PC-9 (cell line): ENCODE results near the gene MUC5AC. TPM values are rescaled to one million over a fixed set of nuclear protein-coding genes. Genes with fewer than 3 reads are reported as not detected.

Experiments used
- BruUV-seq: library from RNA; stranded (reverse); fragments of 400-500 nt; replicated peaks from 2 replicates; lab custom pipeline; 2021; lab: Mats Ljungman, UMichigan
- CTCF ChIA-PET: fragments of 300-600 bp; sonication (Branson Sonifier 250); formaldehyde crosslinking; loops from one replicate; lab custom pipeline; 2022; ENCODE audit warnings: antibody characterized with exemption; lab: Charles Lee
- POLR2A ChIA-PET: fragments of 300-600 bp; sonication (Branson Sonifier 250); formaldehyde crosslinking; loops from one replicate; lab custom pipeline; 2022; ENCODE audit warnings: antibody characterized with exemption; ENCODE audit not compliant: unreplicated experiment; lab: Charles Lee
- DNase-seq, 2 experiments: peaks; one replicate each; pipeline versions ENCODE4 v3.0.0 to v3.0.0-alpha.2; 2015 to 2022; ENCODE audit warnings: mixed read lengths in 1 of 2
- H2AFZ ChIP-seq: fragments of 200-600 bp; sonication (generic); 2 replicates; pipeline ENCODE4 v1.8.1; 2017; ENCODE audit warnings: antibody characterized with exemption
- H3F3A ChIP-seq: fragments of 200-600 bp; sonication (generic); 2 replicates; pipeline ENCODE4 v1.8.1; 2017; ENCODE audit warnings: antibody characterized with exemption, mild to moderate bottlenecking, low read depth; ENCODE audit not compliant: insufficient read depth
- H3K27ac ChIP-seq: fragments of 200-600 bp; sonication (generic); 2 replicates; pipeline ENCODE4 v1.6.1; 2016; ENCODE audit warnings: mixed run types
- H3K27me3 ChIP-seq: fragments of 200-600 bp; sonication (generic); 2 replicates; pipeline ENCODE4 v1.6.1; 2016; ENCODE audit warnings: low read depth, mixed run types; ENCODE audit not compliant: insufficient read depth
- H3K36me3 ChIP-seq: fragments of 200-600 bp; sonication (generic); 2 replicates; pipeline ENCODE4 v1.6.1; 2016; ENCODE audit warnings: low read depth, mixed run types
- H3K4me1 ChIP-seq: fragments of 200-600 bp; sonication (generic); replicated peaks from 2 replicates; pipeline ENCODE4 v1.6.1; 2016; ENCODE audit warnings: mixed run types; ENCODE audit not compliant: insufficient read depth
- H3K4me2 ChIP-seq: fragments of 200-600 bp; sonication (generic); 2 replicates; pipeline ENCODE4 v1.6.1; 2017; ENCODE audit warnings: mixed run types
- H3K4me3 ChIP-seq: fragments of 200-600 bp; sonication (generic); 2 replicates; pipeline ENCODE4 v1.6.1; 2016; ENCODE audit warnings: mixed run types
- H3K79me2 ChIP-seq: fragments of 200-600 bp; sonication (generic); 2 replicates; pipeline ENCODE4 v1.6.1; 2017; ENCODE audit warnings: low read depth, mixed run types
- H3K9me2 ChIP-seq: fragments of 200-600 bp; sonication (generic); 2 replicates; pipeline ENCODE4 v1.8.1; 2017; ENCODE audit warnings: mild to moderate bottlenecking; ENCODE audit not compliant: insufficient read depth
- H3K9me3 ChIP-seq: fragments of 200-600 bp; sonication (generic); 2 replicates; pipeline ENCODE4 v1.8.1; 2016; ENCODE audit warnings: low read depth; ENCODE audit not compliant: insufficient read depth
- H4K20me1 ChIP-seq: fragments of 200-600 bp; sonication (generic); 2 replicates; pipeline ENCODE4 v1.8.1; 2017; ENCODE audit not compliant: insufficient read depth
- CTCF ChIP-seq: fragments of 200-600 bp; sonication (generic); conservative IDR thresholded peaks from 2 replicates; pipeline ENCODE4 v1.6.1; 2017; ENCODE audit warnings: mixed run types, antibody characterized with exemption, mild to moderate bottlenecking, moderate library complexity
- EZH2 ChIP-seq: fragments of 200-600 bp; sonication (generic); IDR thresholded peaks from 2 replicates; pipeline ENCODE4 v1.8.0; 2017; ENCODE audit warnings: antibody characterized with exemption, low read depth
- intact Hi-C: fragments of 100-400 bp; cut with micrococcal nuclease; formaldehyde crosslinking; loops from one replicate; pipeline ENCODE4 v1.10.0; 2022; ENCODE audit not compliant: unreplicated experiment
- total RNA-seq: library from RNA; stranded (reverse); gene quantifications from 2 replicates; pipeline ENCODE4 v1.2.3, GENCODE V29; 2021

Gene MUC5AC
- total RNA-seq, 1 experiment from 2014 or later = 0.09 TPM

GRCh38 chr11:1150116-1150515, 7.6 kb upstream of the MUC5AC start:
- no peak overlapping the region for H3K4me2 ChIP-seq
- DNase-seq = no peak
- no peaks in the 10 kb centered on the region for H3K9me2 ChIP-seq
- H2AFZ ChIP-seq = no peak overlapping the region
- H3F3A ChIP-seq = peaks cover 31% of the 10 kb centered on the region; the same call in 1 of the 2 replicates
- CTCF ChIA-PET = no interaction called here
- no peak for TF ChIP-seq EZH2
- no peak for TF ChIP-seq CTCF
- BruUV-seq = no TSS peak
- peaks cover 41% of the 10 kb centered on the region for H3K4me1 ChIP-seq
- H3K36me3 ChIP-seq = no peaks in the 10 kb centered on the region
- H3K4me3 ChIP-seq = no peak overlapping the region
- no peak overlapping the region for H3K27ac ChIP-seq
- H3K9me3 ChIP-seq = no peaks in the 10 kb centered on the region
- intact Hi-C loops = loop anchor here (5.0 kb wide), 2 partner anchors 38 to 72 kb away; partner anchors contain the start of gene MUC5B
- no peaks in the 10 kb centered on the region for H4K20me1 ChIP-seq
- POLR2A ChIA-PET = no interaction called here
- H3K79me2 ChIP-seq = no peaks in the 10 kb centered on the region
- no peaks in the 10 kb centered on the region for H3K27me3 ChIP-seq

- no peak for TF ChIP-seq CTCF
- no peak for TF ChIP-seq EZH2
- H3K4me3 ChIP-seq = peak overlapping the region; percentile 48; the same call in 1 of the 2 replicates
- CTCF ChIA-PET = no interaction called here
- H3K4me1 ChIP-seq = peaks cover 41% of the 10 kb centered on the region
- H3K79me2 ChIP-seq = no peaks in the 10 kb centered on the region
- no TSS peak for BruUV-seq
- peak overlapping the region; percentile 85 for H3K4me2 ChIP-seq
- H2AFZ ChIP-seq = 0 out of 2 replicates have a peak overlapping the region, but pooled peaks have one; percentile 60
- POLR2A ChIA-PET = no interaction called here
- intact Hi-C loops = loop anchor here (5.0 kb wide), 2 partner anchors 39 to 71 kb away; partner anchors contain the start of gene MUC5B
- H3K9me3 ChIP-seq = no peaks in the 10 kb centered on the region
- H3K36me3 ChIP-seq = no peaks in the 10 kb centered on the region
- DNase-seq = peak; percentile 34 to 81
- no peaks in the 10 kb centered on the region for H3K27me3 ChIP-seq
- no peaks in the 10 kb centered on the region for H4K20me1 ChIP-seq
- peak overlapping the region; percentile 96 for H3K27ac ChIP-seq
- H3K9me2 ChIP-seq = no peaks in the 10 kb centered on the region
- H3F3A ChIP-seq = peaks cover 31% of the 10 kb centered on the region; the same call in 1 of the 2 replicates
Observed at GRCh38 chr11:1150769-1151365, 6.9 kb upstream of the MUC5AC start.

GRCh38 chr11:1151366-1152315, 6.1 kb upstream of the MUC5AC start:
- Histone ChIP-seq H3K9me3 (no peaks in the 10 kb centered on the region), H2AFZ (0 out of 2 replicates have a peak overlapping the region, but pooled peaks have one; percentile 48), H4K20me1 (no peaks in the 10 kb centered on the region), H3K36me3 (no peaks in the 10 kb centered on the region), H3K27ac (peak overlapping the region; percentile 96), H3K4me1 (peaks cover 44% of the 10 kb centered on the region), H3K27me3 (no peaks in the 10 kb centered on the region), H3K79me2 (no peaks in the 10 kb centered on the region), H3K4me2 (peak overlapping the region; percentile 85), H3F3A (peaks cover 29% of the 10 kb centered on the region; the same call in 1 of the 2 replicates), H3K4me3 (peak overlapping the region; percentile 48; the same call in 1 of the 2 replicates), H3K9me2 (no peaks in the 10 kb centered on the region)
- BruUV-seq = no TSS peak
- intact Hi-C loops = loop anchor here (1.0 to 5.0 kb wide), 3 partner anchors 39 to 71 kb away; partner anchors contain the start of gene MUC5B
- CTCF ChIA-PET = interaction anchor here (0.6 kb wide), 1 partner anchor 420 kb away, joined by 3 read pairs; the partner anchor contains the start of gene DUSP8
- TF ChIP-seq CTCF (no peak), EZH2 (no peak)
- DNase-seq = peak; percentile 41 to 55
- POLR2A ChIA-PET = interaction anchor here (0.5 kb wide), 1 partner anchor 111 kb away, joined by 5 read pairs; no protein-coding TSS in a partner anchor
